Measurements from ENCODE around the gene AEN.

GRCh38 chr15:88615303-88616107 is 5.6 kb upstream of the AEN start:
- TF ChIP-seq CTCF (IDR thresholded peaks at IDR 0.05 in 2 of 3, conservative IDR thresholded peaks at IDR 0.05 in 1 of 3; ENCODE audit: borderline replicate concordance in 1 of 3, insufficient read depth in 1 of 3, low read depth in 2 of 3, low read length in 2 of 3) (no peak), TCF7L2 (IDR thresholded peaks at IDR 0.05; ENCODE audit: borderline replicate concordance, extremely low read depth, insufficient read depth, insufficient read length) (no peak), POLR2AphosphoS5 (IDR thresholded peaks at IDR 0.05; ENCODE audit: low read depth, low read length) (no peak), POLR2A (IDR thresholded peaks at IDR 0.05; ENCODE audit: borderline replicate concordance, extremely low read depth, insufficient read depth, insufficient read length) (no peak), CEBPB (IDR thresholded peaks at IDR 0.05; ENCODE audit: low read depth) (no peak), SIN3A (IDR thresholded peaks at IDR 0.05; ENCODE audit: low read depth) (no peak), MAX (IDR thresholded peaks at IDR 0.05) (no peak), CBX3 (IDR thresholded peaks at IDR 0.05; ENCODE audit: low read depth) (no peak), ZNF274 (IDR thresholded peaks at IDR 0.05; ENCODE audit: low read depth, low read length) (no peak), EZH2phosphoT487 (IDR thresholded peaks at IDR 0.05; ENCODE audit: borderline replicate concordance) (no peak), JUND (IDR thresholded peaks at IDR 0.05) (no peak), EZH2 (IDR thresholded peaks at IDR 0.05) (no peak), ATF3 (IDR thresholded peaks at IDR 0.05) (no peak), YY1 (IDR thresholded peaks at IDR 0.05; ENCODE audit: extremely low read depth, insufficient replicate concordance, low read depth, low read length) (no peak)
